Activated T-helper 2 cell treated with anti-CD3 and anti-CD28 coated beads, Interferon-gamma antibody, Interleukin-2, Interleukin-4, amounts not matched to agents 10 μg/mL and 5 μg/mL and 100 μg/mL, durations not matched to agents 14 hours and 24 hours and 36 hours (primary cell): ENCODE measurements around the gene MYRIP. TPM values are rescaled to one million over a fixed set of nuclear protein-coding genes. Genes with fewer than 3 reads are reported as not detected.

Experiments
- DNase-seq: peaks from one replicate; pipeline ENCODE4 v3.0.0; 2021; ENCODE audit warnings: low spot score
- H3K27ac Mint-ChIP-seq: one replicate; pipeline ENCODE4 v1.8.0; 2021; ENCODE audit warnings: mixed read lengths
- H3K27me3 Mint-ChIP-seq: one replicate; pipeline ENCODE4 v1.8.0; 2021; ENCODE audit warnings: low read depth, mixed read lengths
- H3K36me3 Mint-ChIP-seq: one replicate; pipeline ENCODE4 v1.8.0; 2021; ENCODE audit warnings: low read depth, mixed read lengths
- H3K4me1 Mint-ChIP-seq: one replicate; pipeline ENCODE4 v1.8.0; 2021; ENCODE audit warnings: low read depth, mixed read lengths
- H3K4me3 Mint-ChIP-seq: one replicate; pipeline ENCODE4 v1.8.0; 2021; ENCODE audit warnings: low read depth, mild to moderate bottlenecking, moderate library complexity, mixed read lengths
- H3K9me3 Mint-ChIP-seq: one replicate; pipeline ENCODE4 v1.8.0; 2021; ENCODE audit warnings: mixed read lengths
- intact Hi-C: fragments of 100-400 bp; cut with micrococcal nuclease; formaldehyde crosslinking; loops from one replicate; pipeline ENCODE4 v1.15.1; 2023
- total RNA-seq: library from RNA; stranded (reverse); gene quantifications from 2 replicates; pipeline ENCODE4 v1.2.3, GENCODE V29; 2022

Gene MYRIP
- total RNA-seq, 1 donor from 2014 or later = not detected

DNA sequence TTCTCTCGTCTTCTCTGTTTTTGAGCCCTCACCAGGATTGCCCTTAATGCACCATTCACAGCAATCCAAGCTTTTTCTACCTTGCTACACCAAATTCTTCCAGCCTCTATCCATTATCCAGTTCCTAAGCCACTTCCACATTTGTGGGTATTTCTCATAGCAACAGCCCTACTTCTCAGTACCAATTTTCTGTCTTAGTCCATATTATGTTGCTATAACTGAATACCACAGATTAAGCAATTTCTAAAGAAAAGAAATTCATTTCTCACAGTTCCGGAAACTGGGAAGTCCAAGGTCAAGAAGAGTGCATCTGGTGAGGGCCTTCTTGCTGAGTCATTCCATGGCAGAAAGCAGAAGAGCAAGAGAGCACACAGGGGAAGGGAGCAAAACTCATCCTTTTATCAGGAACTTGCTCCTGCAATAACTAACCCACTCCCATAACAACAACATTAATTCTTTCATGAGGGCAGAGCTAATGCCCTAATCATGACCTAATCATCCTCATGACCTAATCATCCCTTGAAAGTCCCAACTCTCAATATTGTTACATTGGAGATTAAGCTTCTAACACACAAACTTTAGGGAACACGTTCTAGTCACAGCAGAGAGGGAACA is 490.4 kb downstream of the MYRIP start:
- peaks cover 2% of the 10 kb centered on the region for H3K27me3 Mint-ChIP-seq
- H3K27ac Mint-ChIP-seq = no peak overlapping the region
- DNase-seq = no peak
- intact Hi-C loops = no loop called here
- no peaks in the 10 kb centered on the region for H3K4me1 Mint-ChIP-seq
- no peak overlapping the region for H3K4me3 Mint-ChIP-seq
- H3K9me3 Mint-ChIP-seq = no peaks in the 10 kb centered on the region
- no peaks in the 10 kb centered on the region for H3K36me3 Mint-ChIP-seq

DNA sequence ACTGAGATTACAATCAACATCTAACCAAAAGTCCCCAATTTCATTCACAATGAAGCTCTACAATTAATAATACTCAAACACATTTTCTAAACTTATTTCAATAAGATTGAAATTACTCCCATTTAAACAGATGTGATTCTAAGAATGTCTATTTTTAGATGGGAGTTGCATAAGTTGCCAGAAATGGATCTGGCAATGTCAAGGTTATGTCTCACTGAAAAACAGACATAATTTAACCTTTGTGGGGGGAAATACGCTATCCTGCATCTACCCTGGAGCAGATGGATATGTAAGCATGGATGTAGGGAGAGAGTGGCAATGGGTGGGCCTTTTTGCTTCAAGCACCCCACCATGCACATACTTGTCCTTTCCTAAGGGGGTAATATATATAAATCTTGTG is 493.4 kb downstream of the MYRIP start:
- Mint-ChIP-seq H3K9me3 (no peaks in the 10 kb centered on the region), H3K4me3 (no peak overlapping the region), H3K27ac (no peak overlapping the region), H3K36me3 (no peaks in the 10 kb centered on the region), H3K27me3 (peaks cover 2% of the 10 kb centered on the region), H3K4me1 (no peaks in the 10 kb centered on the region)
- intact Hi-C loops = no loop called here
- DNase-seq = no peak

DNA sequence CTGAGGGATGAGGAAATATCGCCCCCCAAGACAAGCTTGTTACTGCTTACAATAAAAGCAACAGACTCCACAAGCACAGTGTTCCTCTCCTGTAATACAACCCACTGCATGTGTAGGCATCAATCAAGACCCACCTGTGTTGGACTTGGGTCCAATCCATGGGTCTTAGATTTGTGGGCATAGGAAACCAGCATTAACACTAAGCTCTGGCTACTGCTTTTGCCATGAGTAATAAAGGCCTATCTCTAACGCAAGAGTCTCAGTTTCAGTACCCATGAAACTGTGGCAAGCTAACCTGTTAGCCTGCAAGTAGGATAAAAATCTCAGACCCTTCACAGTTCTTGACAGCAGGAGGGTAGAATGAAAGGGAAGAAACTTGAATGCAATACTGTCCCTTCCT is 494.9 kb downstream of the MYRIP start:
- H3K4me3 Mint-ChIP-seq = no peak overlapping the region
- H3K4me1 Mint-ChIP-seq = peaks cover 4% of the 10 kb centered on the region
- no peaks in the 10 kb centered on the region for H3K9me3 Mint-ChIP-seq
- H3K36me3 Mint-ChIP-seq = no peaks in the 10 kb centered on the region
- intact Hi-C loops = no loop called here
- peaks cover 2% of the 10 kb centered on the region for H3K27me3 Mint-ChIP-seq
- DNase-seq = no peak
- no peak overlapping the region for H3K27ac Mint-ChIP-seq

DNA sequence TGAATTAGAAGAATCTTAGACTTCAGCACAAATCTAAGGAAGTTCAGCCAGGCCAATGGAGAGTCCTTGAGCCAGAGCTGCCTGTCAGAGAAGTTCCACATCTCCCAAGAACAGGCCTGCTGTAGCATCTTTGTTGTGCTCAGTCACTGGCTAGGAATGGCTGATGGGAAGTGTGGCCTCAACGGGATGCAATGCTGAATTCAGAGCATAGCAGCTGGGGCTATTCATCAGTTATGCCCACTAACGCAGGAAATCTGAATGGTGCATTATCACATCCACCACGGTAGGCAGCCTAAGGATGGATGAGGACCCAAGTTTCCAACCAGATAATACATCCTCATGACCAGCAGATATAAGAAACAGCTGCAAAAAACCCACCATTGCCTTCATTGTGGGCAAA is 496.9 kb downstream of the MYRIP start:
- Mint-ChIP-seq H3K27me3 (peaks cover 2% of the 10 kb centered on the region), H3K4me1 (peaks cover 12% of the 10 kb centered on the region), H3K36me3 (peaks cover 11% of the 10 kb centered on the region), H3K9me3 (no peaks in the 10 kb centered on the region), H3K4me3 (no peak overlapping the region), H3K27ac (no peak overlapping the region)
- DNase-seq = no peak
- intact Hi-C loops = loop anchor here (5.0 kb wide), 1 partner anchor 1656 kb away; the partner anchor contains the start of gene ULK4

DNA sequence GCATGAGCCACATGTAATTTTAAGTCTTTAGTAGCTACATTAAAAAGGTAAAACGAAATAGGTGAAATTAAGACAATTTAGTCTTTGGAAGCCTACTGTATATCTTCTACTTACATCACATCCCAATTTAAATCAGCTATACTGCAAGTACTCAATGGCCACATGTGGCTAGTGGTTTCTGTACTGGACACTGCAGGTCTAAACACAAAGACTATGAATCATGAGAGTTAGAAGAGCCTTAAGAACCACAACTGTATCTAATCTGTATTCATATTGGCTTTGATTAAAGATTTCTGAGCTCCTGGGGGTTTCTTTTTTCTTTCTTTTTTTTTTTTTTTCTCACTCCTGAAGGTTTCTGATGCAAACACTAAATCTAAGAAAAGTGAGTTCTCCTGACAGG is 497.8 kb downstream of the MYRIP start:
- intact Hi-C loops = loop anchor here (5.0 kb wide), 1 partner anchor 1655 kb away; the partner anchor contains the start of gene ULK4
- no peak overlapping the region for H3K4me3 Mint-ChIP-seq
- no peaks in the 10 kb centered on the region for H3K9me3 Mint-ChIP-seq
- H3K27ac Mint-ChIP-seq = no peak overlapping the region
- peaks cover 17% of the 10 kb centered on the region for H3K4me1 Mint-ChIP-seq
- H3K27me3 Mint-ChIP-seq = peaks cover 2% of the 10 kb centered on the region
- no peak for DNase-seq
- H3K36me3 Mint-ChIP-seq = peaks cover 19% of the 10 kb centered on the region

DNA sequence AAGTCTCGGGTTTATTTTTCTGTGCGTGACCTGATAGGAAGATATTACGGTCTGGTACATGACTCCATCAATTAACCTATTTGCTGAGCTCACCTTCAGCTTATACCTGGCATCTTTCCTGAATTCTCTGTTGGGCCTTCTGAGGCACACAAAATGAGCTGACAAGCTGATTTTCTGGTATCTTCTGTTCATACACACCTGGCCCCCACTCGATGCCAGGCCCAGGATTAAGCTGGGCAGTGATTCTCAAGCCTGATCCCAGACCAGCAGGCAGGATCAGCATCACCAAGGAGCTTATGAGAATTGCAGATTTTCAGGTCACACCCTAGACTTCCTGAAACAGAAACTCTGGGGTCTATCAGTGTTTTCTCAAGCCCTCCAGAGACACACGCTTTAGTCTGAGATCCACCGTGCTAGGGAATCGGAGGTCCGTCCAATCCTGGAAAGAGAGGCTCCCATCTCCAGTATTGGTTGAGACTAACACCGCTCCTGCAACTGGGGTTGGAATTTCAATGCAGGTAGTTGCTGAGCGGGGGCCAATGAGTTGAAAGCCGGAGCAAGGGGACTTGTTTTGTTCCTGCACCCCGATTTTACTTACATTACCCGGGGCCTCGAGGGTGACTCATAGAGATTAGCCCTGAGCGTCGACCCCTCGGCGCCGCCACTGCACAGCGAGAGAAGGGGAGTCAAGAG is 499.5 kb downstream of the MYRIP start:
- peak overlapping the region; percentile 97 for H3K27ac Mint-ChIP-seq
- intact Hi-C loops = loop anchor here (1.0 to 5.0 kb wide), 5 partner anchors 28 to 1653 kb away; partner anchors contain the start of genes ULK4 and ZNF621
- peaks cover 20% of the 10 kb centered on the region for H3K4me1 Mint-ChIP-seq
- no peaks in the 10 kb centered on the region for H3K9me3 Mint-ChIP-seq
- peaks cover 32% of the 10 kb centered on the region for H3K36me3 Mint-ChIP-seq
- no peak for DNase-seq
- H3K27me3 Mint-ChIP-seq = no peaks in the 10 kb centered on the region
- peak overlapping the region; percentile 100 for H3K4me3 Mint-ChIP-seq

DNA sequence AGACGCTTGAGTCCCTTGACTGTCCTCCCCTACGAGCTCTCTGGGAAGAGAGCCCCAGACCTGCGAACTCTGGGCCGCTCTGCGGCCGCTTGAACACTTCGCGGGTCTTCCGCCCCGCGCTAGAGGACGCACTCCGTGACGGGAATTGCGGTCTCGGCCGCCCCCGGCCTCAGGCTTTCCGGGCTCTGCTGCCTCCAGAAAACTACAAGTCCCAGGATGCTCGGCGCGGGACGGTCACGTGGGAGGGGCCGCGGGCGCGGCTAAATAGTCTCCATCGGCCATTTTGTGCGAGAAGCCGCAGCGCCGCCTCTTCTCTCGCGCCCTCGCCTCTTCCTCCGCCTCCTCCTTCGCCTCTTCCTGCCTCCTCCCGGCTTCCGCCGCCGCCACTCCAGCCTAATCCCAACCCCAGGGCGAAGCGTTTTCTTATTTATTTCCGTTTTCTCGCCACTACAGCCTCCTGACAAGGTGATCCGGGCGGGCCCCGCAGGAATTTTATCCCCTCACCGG is 500.1 kb downstream of the MYRIP start, which contains the start of gene EIF1B:
EIF1B (plus strand) TSS at position 290 of the 507 bp plus-strand sequence. CDS start 235 bp downstream, outside the sequence.
- peak; percentile 98 for DNase-seq
- Mint-ChIP-seq H3K4me3 (peak within 1 kb of the TSS; percentile 100), H3K9me3 (no peaks in the 10 kb centered on the region), H3K27ac (peak within 1 kb of the TSS; percentile 97), H3K4me1 (peaks cover 20% of the 10 kb centered on the region), H3K27me3 (no peaks in the 10 kb centered on the region), H3K36me3 (peaks cover 34% of the 10 kb centered on the region)
- intact Hi-C loops = loop anchor here (1.0 to 5.0 kb wide), 5 partner anchors 27 to 1653 kb away; partner anchors contain the start of genes ULK4 and ZNF621
